Urinary bladder (tissue), 4 donors: Measurements from ENCODE around the gene RIPOR3. TPM values are rescaled to one million over a fixed set of nuclear protein-coding genes. Genes with fewer than 3 reads are reported as not detected.
"Not testable (repeated sequence)": the region's sequence is repeated elsewhere in the genome, so short reads cannot be mapped to it uniquely, and the experiment has no call there.

ENCODE experiments used
- DNase-seq: peaks from one replicate; pipeline ENCODE4 v3.0.0-alpha.2; 2015; ENCODE audit errors: extremely low spot score
- H3K27ac ChIP-seq: one replicate; pipeline ENCODE4 v1.5.1; 2013; ENCODE audit warnings: low read depth, mild to moderate bottlenecking, moderate library complexity
- H3K36me3 ChIP-seq: one replicate; pipeline ENCODE4 v1.6.1; 2013; ENCODE audit warnings: mild to moderate bottlenecking, moderate library complexity; ENCODE audit not compliant: insufficient read depth
- H3K4me1 ChIP-seq: one replicate; pipeline ENCODE4 v1.6.1; 2013; ENCODE audit warnings: mild to moderate bottlenecking, moderate library complexity; ENCODE audit not compliant: insufficient read depth
- H3K4me3 ChIP-seq: one replicate; pipeline ENCODE4 v1.5.1; 2013; ENCODE audit warnings: low read depth, low read length
- WGBS: extraction: QIAGEN DNeasy Blood & Tissue Kit; methylation state at CpG from one replicate; pipeline ENCODE4 v1.1.7; 2013; 5-methylcytosine and 5-hydroxymethylcytosine counted together
- polyA plus RNA-seq: library from polyadenylated mRNA; stranded (reverse); fragments of 200-250 nt; gene quantifications from one replicate; pipeline ENCODE4 v1.2.3, GENCODE V29; 2013
- total RNA-seq: library from RNA; depleted of rRNA; stranded (reverse); fragments of >200 nt; gene quantifications from one replicate; pipeline ENCODE4 v1.2.3, GENCODE V29; 2014
- donor health status: healthy with polysubstance abuse.
- donor health status: healthy.

RIPOR3 gene
- total and polyA plus RNA-seq, 2 donors = 8.2 to 15.0 TPM

DNA sequence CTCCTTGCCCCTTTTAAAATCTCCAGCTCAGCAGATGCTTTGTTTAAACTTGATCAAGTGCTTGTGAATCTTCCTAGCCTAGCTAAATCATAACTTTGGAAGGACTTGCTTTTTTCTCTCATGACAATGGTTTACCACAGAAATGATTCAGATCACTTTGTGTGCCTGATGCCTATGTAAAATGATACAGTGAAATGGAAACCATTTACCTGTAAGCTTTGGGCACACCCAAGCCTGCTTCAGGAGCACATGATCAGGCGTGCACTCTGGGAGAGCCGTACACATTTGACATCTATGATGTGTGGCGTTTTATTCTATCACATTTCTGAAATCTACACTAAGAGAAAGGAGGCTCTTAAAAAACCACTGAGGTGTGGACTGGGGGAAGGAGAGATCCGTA is 140.1 kb downstream of the RIPOR3 start:
- Histone ChIP-seq H3K4me1 (no peaks in the 10 kb centered on the region), H3K27ac (no peak overlapping the region), H3K4me3 (no peak overlapping the region), H3K36me3 (no peaks in the 10 kb centered on the region)
- no peak for DNase-seq
- 89% methylated on average over 4 of the region's 4 CpGs for WGBS

DNA sequence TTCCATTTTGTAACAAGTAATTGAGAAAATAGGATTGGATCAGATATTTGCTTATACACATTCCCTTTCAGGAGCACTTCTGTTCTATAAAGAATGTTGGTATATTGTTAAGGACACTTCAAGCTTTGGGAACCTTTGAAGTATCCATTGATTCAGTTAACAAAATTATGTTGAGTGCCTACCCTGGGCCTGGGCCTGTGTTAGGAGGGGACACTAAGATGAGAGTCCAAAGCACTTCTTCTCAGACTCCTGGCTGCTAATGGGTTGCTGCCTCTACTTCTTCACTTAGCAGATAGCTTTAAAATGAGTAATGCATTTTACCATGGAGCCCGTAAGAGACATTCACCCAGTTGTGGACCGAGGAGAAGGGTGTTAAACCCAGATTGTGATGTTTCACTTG is 140.8 kb downstream of the RIPOR3 start:
- no peaks in the 10 kb centered on the region for H3K36me3 ChIP-seq
- H3K27ac ChIP-seq = no peak overlapping the region
- 77% methylated on average over 2 of the region's 2 CpGs for WGBS
- DNase-seq = no peak
- no peaks in the 10 kb centered on the region for H3K4me1 ChIP-seq
- no peak overlapping the region for H3K4me3 ChIP-seq

DNA sequence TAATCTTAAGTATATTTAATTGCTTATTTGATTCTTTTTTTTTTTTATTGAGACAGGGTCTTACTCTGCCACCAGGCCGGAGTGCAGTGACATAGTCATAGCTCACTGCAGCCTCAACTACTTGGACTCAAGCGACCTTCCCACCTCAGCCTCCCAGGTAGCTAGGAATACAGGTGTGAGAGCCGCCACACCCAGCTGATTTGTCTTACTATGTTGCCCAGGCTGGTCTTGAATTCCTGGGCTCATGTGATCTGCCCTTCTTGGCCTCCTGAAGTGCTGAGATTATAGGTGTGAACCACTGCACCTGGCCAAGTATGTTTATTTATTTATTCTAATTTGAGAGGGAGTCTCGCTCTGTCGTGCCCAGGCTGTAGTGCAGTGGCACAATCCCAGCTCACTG is 142.9 kb downstream of the RIPOR3 start:
- WGBS = 93% methylated on average over 5 of the region's 5 CpGs
- Histone ChIP-seq H3K27ac (no peak overlapping the region), H3K4me3 (no peak overlapping the region), H3K4me1 (no peaks in the 10 kb centered on the region), H3K36me3 (no peaks in the 10 kb centered on the region)
- no peak for DNase-seq

DNA sequence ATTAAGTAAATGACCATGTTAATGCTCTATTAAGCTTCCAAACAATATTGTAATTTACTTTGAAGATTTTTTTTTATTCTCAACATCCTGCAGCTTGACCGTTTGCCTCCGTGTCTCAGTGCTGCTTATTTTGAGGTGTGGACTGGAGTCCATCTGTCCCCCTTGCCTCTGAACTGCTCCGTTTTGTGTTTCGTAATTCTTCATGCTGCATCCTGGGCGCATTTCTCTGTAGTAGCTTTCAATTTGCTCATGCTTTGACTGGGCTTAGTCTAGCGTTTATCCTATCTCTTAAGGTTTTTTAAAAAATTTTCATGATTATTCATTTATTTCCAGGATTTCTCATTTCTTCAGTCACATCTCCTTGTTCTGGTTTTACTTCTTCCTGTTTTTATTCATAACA is 143.4 kb downstream of the RIPOR3 start:
- no peak overlapping the region for H3K4me3 ChIP-seq
- no peaks in the 10 kb centered on the region for H3K36me3 ChIP-seq
- H3K4me1 ChIP-seq = no peaks in the 10 kb centered on the region
- 85% methylated on average over 6 of the region's 6 CpGs for WGBS
- H3K27ac ChIP-seq = no peak overlapping the region
- DNase-seq = no peak

DNA sequence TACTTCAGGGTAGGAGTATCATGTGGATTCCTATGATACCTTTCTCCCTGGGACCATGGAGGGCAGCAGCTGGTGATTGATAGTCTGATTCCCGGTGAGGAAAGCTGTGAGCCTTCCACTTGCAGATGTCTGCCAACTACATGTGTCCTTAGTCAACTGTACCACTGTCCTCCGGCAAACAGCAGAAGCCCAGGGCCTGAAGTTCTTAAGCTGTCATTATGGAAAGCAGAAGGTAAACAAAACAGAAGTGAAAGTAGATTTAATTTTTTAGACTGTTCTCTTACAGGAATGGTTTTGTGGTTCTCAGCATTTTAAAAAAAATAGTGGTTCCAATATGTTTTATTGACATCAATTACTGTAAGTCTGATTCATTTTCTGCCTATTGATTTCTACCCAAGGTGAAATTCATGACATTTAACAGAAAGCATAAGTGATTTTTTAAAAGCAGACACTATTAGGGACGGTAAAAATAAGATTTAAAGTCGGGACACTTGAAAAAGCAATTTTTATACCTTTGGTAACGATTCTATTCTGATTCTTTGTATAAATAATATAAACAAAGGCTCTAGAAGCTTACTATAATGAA is 144.5 kb downstream of the RIPOR3 start:
- no peak for DNase-seq
- no peaks in the 10 kb centered on the region for H3K4me1 ChIP-seq
- WGBS = 57% methylated on average over 5 of the region's 5 CpGs
- H3K27ac ChIP-seq = no peak overlapping the region
- no peaks in the 10 kb centered on the region for H3K36me3 ChIP-seq
- no peak overlapping the region for H3K4me3 ChIP-seq

DNA sequence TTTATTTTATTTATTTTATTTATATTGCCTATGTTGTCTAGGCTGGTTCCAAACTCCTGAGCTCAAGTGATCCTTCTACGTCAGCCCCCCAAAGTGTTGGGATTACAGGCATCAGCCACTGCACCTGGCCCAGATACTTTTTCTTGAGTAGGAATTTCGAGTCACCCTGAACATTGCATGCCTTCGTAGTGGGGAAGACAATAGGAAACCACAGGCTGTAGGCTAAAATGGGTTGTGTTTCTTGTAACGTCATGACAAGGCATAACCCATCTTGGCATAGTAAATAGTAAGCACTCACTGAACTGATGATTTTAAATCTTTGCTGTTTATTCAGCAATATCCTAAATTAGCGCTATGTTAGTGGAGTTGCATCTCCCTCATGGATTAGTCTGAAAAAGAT is 146.2 kb downstream of the RIPOR3 start:
- Histone ChIP-seq H3K4me1 (no peaks in the 10 kb centered on the region), H3K4me3 (no peak overlapping the region), H3K27ac (no peak overlapping the region), H3K36me3 (no peaks in the 10 kb centered on the region)
- no peak for DNase-seq
- 90% methylated on average over 5 of the region's 5 CpGs for WGBS

DNA sequence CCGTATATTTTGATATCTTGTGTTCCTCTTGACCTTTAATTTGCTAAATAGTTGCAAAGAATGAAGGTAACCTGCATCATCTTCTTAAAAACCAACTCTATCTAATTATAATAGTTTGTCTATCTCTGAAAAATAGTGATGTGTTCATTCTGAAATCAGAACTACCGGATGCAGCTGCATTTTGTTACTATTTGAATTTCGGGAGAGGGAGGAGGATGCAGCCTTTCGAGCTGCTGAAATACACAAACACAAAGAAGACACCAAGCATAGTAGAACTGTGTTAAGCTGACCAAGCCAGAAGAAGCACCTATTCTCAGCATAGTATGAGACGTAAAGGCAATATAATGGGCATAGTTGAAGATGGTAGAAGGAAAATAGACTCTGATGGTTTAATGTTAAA is 148.0 kb downstream of the RIPOR3 start:
- Histone ChIP-seq H3K36me3 (no peaks in the 10 kb centered on the region), H3K4me3 (no peak overlapping the region), H3K27ac (no peak overlapping the region), H3K4me1 (no peaks in the 10 kb centered on the region)
- 53% methylated on average over 5 of the region's 5 CpGs for WGBS
- DNase-seq = no peak

DNA sequence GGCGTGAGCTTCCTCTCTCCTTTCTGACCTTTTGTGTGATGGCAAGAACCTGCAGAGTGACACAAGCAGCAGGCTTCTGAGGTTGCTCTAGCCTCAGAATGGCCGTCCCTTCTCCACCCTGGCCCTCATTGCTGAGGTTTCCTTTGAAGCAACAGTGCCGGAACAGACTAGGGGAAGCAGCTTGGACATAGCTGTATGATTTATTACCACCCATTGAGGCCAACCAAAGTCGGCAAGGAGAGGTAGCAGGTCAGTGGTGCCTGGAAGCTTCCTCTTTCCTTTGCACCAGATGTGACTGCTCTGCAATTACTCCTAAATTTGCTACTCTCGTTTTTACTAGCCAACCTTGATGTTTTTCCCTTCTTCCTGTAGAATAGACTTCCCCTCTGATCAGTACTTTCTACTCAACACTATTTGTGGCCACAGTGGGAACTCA is 149.7 kb downstream of the RIPOR3 start:
- 60% methylated on average over 5 of the region's 5 CpGs for WGBS
- H3K4me1 ChIP-seq = no peaks in the 10 kb centered on the region
- no peaks in the 10 kb centered on the region for H3K36me3 ChIP-seq
- no peak overlapping the region for H3K27ac ChIP-seq
- H3K4me3 ChIP-seq = no peak overlapping the region
- DNase-seq = no peak

DNA sequence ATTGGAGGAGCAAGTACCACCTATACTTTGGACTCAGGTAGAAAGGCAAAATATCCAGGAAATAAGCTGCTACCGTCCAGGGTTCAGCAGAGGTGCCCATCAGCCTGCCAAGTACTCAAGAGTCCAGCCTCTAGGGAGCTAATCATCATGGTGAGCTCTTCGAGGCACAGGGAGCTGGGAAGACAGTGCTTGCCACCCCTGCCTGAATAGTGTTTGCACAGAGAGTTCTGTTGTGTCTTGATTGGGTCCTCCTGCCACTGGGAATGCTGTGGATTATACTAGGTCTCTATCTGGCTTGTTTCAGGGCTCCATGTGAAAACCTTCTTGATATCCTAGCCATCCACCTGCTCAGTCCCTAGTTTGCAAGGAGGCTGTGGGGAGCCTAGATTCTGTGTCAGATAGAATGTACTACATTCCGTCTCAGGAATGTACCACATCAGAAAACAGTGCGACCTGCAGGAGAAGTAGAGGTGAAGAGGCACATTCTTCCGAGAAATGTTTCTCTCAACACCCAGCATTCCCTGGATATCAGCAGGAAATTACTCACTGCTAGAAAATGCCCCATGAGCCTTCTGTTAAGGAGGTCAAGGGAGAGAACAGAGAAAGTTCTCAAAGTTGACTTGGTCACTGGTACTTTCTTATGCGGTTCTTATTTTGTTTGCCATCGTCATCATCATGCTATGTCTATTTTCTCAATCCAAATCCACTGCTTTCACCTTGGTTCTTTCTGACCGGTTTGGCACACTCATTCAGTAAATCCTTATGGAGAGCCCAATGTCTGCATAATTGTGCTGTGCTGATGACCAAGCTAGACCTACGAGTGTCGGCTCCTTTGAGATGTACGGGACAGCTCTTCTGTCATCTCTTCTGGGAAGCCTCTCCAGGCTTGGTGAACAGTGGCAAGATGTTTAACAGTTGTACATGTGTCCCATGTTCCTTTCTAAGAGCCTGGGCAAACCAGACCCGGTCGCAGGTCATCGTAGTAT is 150.4 kb downstream of the RIPOR3 start:
- DNase-seq = no peak
- 78% methylated on average over 14 of the region's 14 CpGs for WGBS
- no peaks in the 10 kb centered on the region for H3K36me3 ChIP-seq
- no peak overlapping the region for H3K27ac ChIP-seq
- H3K4me1 ChIP-seq = no peaks in the 10 kb centered on the region
- no peak overlapping the region for H3K4me3 ChIP-seq

DNA sequence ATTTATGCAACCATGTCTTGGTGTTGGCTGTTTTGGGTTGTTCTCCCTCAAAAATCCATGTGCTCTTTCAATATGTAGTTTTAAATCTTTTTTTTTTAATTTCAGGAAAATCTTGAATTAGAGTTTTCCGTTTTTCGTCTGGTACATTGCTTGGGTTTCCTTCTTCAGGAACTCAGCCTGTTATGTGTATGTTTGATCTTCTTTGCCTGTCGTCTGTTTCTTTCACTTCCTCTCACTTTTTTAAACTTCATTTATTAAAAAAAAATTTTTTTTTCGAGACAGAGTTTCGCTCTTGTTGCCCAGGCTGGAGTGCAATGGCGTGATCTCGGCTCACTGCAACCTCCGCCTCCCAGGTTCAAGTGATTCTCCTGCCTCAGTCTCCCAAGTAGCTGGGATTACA is 151.5 kb downstream of the RIPOR3 start:
- H3K4me1 ChIP-seq, H3K27ac ChIP-seq, H3K4me3 ChIP-seq, DNase-seq, H3K36me3 ChIP-seq: not testable (repeated sequence)
- 96% methylated on average over 8 of the region's 8 CpGs for WGBS

DNA sequence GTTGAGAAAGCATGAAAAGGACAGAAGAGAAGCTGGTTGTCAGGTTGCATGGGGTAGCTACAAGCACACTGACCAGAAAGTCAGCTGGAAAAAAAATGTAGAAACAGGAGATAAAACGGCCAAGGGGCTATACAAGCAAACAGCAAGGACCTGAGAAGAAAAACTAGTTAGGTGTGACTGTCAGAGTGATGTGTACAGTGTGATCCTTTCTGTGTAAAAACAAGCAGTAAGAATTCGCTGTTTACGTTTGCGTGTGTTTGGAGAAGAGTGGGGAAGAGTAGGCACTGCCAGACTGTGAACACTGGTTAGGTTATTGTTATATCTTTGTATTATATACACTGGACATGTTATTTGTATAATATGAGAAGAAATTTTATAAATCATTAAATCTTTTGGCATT is 153.1 kb downstream of the RIPOR3 start:
- Histone ChIP-seq H3K27ac (no peak overlapping the region), H3K4me1 (no peaks in the 10 kb centered on the region), H3K4me3 (no peak overlapping the region), H3K36me3 (no peaks in the 10 kb centered on the region)
- WGBS = 48% methylated on average over 4 of the region's 4 CpGs
- DNase-seq = no peak

DNA sequence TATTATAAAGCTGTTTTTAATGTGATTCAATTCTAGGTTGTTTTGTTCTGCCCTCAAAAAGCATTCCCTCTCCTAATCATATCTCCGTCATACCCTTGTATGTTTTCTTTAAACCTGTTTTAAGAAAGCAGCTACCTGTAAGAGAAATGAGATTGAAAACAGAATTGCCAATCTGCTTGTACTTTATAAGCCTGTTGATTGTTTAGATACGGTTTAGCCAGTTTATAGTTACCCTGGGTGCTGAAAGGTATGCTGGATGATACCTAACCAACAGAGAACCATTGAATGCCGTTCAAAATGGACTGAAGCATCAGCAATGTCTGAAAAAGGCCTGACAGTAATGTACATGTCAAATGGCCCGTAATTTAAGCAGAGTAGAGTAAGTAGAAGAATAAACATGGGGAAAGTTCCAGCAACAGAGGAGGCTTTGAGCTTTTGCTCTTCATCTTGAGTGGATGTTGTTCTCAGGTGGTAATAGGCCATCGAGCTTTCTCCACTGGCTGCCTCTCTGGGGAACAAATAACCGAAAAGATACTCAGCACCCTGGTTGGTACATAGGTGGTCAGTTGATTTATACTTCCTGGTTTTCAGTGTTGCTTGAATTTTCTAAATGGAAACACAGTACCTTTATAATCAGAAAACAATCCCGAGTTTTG is 153.7 kb downstream of the RIPOR3 start:
- Histone ChIP-seq H3K36me3 (no peaks in the 10 kb centered on the region), H3K4me1 (no peaks in the 10 kb centered on the region), H3K4me3 (no peak overlapping the region), H3K27ac (no peak overlapping the region)
- DNase-seq = no peak
- WGBS = 74% methylated on average over 7 of the region's 7 CpGs

DNA sequence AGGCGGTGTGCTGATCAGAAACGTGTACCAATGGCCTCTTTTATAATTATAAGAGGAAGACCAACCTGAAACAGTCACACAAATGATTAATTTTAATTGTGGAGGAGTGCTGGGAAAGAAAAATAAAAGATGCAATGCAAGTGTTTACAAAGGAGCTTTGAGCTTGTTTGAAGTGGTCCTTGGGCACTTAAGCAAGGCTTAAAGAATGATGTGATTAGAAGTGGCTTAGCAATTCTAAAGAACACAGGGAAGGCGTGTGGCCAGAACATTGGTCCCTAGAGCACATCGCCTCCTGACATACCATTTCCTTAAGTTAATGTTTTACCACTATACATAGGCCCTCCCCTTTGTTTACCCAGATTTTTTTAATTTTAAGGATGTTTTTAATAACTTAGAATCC is 155.0 kb downstream of the RIPOR3 start:
- H3K4me3 ChIP-seq = no peak overlapping the region
- H3K36me3 ChIP-seq = no peaks in the 10 kb centered on the region
- H3K4me1 ChIP-seq = no peaks in the 10 kb centered on the region
- H3K27ac ChIP-seq = no peak overlapping the region
- 72% methylated on average over 4 of the region's 4 CpGs for WGBS
- DNase-seq = no peak
